Activated CD8-positive, alpha-beta memory T cell treated with anti-CD3 and anti-CD28 coated beads, Interleukin-2, amount 50 U/mL, for 24 hours (primary cell): ENCODE data around the gene BHLHE41.

Experiments
- DNase-seq: peaks from one replicate; pipeline ENCODE4 v3.0.0-alpha.2; 2020; ENCODE audit errors: extremely low read depth

The BHLHE41 gene

DNA sequence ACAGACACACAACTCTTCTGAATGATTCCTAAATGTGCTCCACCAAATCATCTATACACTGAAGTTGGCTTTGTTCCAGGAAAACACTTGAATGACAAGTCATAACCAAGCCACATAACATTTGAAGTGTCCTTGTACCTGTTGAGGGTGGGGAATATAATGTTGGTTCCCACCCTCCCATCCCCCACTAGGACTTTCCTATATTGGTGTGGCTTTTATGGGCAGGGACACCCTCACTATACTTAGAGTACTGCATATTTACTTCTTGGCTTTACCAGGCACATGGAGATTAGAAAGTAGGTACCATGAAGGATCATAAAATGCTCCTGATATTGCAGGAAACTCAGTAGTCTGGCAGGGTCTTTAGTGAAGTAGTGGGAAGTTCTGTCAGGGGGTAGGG lies 9.7 kb upstream of the BHLHE41 start:
- no peak for DNase-seq

DNA sequence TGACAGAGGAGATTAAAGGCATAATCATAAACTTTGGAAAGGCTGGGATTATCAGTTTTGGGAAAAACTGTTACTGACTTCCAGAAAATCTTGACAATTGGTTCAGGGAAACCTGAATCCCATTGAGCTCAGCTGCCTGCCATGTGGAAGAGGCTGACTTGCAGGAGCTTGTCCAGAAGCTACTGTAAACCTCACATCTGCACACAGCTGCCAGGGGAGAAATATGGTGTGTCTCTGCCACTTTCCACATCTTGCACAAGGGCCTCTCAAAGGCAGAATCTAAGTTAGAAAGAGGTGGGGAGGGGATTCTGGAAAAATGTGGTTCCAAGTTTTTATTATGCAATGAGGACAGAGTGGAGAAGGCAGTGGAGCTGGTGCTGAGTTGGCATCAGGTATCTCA lies 8.7 kb upstream of the BHLHE41 start:
- no peak for DNase-seq

DNA sequence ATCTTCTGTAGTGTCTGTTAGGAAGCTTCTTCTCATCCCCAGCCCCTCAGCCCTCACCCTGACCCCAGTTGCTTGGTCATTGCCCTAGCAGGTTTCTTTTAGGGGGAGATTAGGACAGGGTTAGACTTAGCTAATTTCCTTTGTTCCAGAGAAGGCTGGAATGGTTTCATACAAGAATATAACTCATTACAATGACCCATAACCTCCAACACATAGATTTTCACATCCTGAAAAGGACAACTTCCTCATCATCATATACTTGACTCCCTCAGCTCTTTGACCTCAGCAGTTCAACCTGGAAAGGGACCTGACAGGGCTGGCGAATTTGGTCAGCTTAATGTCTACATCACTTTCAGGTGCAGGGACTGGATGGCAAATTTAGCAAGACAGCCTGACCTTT lies 8.0 kb upstream of the BHLHE41 start:
- no peak for DNase-seq

DNA sequence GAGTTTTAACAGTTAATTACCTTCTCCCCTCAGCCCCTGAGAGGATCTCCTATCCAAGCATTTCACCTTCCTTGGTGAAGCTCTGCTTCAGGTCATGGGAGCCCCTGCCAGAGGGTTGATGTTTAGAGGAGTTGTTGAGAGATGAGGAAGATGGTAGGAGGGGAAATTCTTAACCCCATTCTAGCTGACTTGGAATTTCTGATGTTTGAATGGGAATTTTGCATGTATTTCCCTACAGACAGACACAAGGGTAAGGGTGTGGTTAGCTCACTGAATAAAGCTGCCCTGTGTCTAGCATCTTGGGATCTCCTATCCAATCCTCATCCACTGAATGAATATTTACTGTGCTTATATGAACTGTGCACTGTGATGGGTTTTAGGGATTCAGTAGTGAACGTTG lies 7.1 kb upstream of the BHLHE41 start:
- DNase-seq = no peak

DNA sequence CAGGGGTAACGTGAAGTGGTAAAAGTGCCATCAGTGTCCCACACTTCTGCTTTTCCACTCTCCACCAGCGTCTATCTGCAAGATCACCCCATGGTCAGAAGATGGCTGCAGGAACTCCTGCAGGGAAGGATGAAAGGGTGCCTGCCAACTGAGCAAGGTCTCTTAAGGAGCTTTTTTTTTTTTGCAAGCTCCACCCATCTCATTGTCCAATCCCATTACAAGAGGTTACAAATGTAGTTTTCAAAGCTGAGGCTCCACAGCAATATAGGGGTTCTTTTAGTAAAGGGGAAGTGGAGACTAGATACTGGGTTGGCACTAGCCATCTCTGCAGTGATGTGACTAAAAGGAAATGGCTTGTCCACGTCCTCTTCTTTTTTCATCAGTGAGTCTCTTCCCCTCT lies 5.9 kb upstream of the BHLHE41 start:
- no peak for DNase-seq

DNA sequence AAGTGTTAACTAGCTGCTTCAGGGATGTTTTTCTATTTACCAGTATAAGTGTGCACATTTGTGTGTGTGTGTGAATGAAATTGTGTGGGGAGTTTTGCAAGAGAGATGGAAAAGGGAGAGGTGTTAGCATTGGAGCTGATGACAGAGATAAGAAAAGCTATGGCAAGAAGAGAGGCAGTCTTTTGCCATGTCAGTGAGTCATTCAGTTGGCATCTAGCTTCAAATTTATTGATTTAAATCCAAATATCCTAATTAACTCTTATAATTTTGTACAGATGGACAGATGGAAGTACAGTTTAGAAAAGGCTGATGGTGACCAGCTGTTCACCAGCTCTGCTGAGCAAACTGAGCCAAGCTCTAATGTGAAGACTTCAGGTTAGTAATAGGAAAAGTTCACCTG lies 3.3 kb upstream of the BHLHE41 start:
- no peak for DNase-seq

DNA sequence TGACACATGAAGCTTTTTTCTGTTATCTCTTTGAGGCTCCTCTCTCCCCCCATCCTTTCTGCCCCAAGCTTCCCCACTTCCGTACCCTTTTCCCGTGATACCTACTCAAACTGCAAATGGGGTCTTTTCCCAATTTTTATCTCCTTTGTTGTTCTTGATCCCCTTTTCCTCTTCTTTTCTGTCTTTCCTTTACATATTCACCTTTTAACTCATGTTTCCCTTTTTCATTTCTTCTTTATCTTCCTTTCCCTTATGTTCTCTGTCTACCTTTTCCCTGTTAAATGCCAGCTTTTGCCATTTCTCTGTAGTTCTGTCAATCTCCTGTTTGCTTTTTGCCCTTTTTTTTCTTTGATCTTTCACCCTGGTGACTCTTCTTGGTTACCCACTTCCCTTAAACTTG lies 2.6 kb upstream of the BHLHE41 start:
- DNase-seq = no peak

DNA sequence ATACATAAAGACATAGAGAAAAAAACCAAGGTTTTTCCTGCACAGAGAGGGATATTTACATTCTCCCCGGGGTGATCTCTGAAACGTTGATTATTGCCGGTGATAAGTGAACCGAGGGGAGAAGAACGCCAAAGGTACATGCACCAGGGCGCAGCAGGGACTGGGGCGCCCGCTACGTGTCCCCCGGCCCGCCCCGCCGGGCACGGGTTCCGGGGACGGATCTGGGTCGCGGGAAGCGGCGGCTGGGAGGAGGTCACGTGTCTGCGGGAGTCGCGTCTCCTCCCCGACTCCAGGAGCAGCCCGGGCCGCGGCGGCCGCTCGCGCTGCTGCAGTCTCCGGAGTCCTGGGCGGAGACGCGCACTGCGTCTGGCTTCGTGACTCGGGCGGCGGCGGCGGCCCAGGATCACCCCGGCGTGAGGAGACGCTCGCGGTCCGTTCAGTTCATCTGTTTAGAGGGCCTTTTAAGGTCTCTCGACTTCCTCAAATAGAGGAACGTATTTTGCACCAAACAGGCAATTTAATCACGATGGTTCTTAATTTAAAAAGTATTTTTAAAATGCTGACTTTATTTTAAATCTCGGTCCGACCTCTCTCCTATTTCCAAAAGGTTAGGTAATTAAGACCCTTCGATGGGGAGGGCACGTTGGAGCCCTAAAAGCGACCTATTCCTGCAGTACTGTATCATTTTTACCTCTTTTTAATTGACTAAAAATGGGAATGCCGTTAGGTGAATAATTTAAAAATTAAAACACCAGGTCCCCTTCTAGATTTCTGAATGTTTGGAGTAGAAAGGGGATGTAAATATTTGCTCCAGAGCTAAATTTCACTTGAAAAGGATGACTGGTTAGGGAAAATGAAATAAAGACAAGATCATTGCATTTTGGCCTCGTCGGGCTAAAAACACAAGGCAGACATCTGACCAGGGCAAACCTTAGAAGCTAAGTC lies 1.8 kb upstream of the BHLHE41 start:
- no peak for DNase-seq

DNA sequence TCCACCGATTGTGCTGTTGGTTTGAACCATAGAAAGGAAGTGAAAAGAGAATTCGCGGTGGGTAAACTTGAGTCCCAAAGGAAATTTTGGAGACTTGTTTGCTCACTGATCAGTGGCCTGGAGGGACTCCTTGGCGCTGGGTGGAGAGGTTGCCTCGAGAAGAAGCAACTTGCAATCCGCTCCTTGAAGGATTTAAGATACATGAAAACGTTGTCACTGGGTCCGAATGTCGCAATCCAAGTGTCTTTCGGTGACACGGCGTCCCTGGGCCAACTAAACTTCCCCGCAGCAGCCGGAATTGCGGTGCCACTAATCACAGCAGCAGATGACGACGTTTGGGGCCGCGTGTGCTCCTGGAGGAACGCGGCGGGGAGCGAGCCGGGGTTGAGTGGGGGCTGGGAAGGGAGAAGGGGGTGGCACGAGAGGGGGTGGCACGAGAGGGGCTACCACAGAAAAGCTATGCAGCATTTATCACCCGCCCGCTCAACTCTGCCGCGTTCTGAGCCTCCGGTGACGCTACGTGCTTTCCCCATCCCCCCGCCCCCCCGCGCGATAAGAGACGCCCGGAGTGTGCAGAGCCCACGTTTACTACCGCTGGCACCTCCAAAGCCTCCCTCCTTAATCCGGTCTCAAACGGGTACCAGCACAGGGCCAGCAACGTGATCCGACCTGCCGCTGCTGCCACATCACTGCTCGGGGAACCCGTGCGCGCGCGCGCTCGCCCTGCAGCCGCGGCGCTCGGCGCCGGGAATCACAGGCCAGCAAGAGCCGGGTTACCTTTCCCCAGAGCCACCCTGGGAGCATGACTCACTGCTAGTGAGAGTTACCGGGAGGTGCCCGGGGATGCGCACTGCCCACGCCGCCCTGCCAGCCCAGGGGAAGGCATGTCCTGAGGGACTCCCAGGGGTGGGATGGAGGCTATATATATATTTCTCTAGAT lies 833 bp upstream of the BHLHE41 start:
- DNase-seq = no peak

DNA sequence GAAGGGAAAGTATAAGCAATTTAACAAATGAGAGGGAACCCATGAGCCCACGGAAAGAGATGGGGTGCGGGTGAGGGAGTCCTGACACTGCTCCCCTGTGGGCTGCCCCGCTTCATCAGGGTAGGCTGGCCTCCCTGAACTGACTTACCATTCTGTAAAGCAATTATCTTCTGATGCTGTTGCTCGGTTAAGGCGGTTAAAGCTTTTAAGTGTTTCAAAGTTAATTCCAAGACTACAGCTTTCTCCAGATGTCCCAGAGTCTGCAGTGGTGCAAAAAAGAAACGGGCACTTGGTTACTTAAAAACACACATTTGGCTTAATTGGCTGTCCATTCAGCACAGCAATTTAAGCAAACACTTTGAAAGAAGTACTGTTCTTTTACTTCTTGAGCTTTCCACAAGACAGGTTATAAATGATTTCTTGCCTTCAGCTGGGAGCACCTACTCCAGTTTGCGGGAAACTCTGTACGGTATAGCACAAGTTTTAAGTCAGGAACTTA lies 1.3 kb downstream of the BHLHE41 start:
- no peak for DNase-seq

DNA sequence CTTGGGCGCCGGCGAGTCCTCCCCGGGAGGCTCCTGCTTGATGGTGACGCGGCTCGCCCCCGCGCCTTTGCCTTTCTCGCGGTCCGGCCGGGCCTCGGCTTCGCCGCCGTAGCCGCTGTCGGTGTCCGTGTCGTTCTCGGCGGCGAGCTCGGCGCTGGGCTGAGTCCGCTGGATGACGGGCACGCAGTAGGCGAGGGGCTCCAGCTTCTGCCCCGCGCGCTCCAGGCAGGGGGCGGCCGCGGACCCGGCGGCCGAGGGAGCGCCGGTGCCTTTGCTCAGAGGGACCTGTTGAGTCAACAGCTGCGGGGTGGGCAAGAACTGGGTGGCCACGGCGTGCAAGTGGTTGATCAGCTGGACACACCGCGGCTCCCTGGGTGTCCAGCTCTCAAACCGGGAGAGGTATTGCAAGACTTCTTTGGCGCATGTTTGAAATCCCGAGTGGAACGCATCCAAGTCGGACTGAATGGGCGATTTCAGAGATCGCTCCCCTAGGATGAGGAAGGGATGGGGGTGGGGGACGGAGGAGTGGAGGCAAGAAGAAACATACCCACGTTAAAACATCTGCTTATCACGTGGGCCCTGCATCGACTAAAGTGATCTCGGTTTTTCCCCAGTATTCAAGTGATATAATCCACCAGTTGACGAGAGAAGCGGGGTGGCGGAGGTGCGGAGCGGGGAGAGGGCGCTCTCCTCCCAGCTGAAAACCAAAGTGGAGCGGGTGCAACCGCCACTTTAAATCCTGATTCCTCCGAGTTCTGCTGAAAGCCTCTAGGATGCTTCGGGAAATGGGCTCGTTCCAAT lies 2.0 kb downstream of the BHLHE41 start:
- no peak for DNase-seq

DNA sequence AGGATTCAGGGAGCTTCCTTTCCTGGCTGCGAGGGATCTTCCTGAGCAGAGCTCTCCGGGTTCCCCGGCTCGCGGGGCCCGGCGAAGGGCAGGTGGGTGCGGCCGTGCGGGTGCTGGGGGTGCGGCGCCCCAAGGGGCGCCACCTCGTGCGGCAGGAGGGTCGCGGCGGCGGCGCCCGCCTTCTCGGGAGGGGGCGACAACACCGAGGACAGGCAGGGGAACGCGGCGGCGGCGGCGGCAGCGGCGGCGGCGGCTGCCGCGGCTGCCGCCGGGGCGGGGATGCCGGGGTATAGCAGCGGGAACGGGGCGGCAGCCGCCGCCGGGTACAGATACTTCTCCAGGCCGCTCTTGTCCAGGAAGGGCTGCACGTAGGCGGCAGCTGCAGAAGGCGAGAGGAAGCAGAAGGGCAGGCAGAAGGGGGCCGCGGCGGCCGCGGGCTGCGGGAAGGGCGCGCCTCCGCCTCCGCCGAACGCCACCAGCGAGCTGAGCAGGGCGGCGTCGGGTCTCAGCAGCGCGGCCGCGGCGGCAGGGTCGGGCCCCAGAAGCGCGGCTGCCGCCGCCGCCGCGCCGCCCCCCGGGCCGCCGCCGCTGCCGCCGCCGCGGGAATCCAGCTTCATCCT lies 2.7 kb downstream of the BHLHE41 start:
- no peak for DNase-seq

DNA sequence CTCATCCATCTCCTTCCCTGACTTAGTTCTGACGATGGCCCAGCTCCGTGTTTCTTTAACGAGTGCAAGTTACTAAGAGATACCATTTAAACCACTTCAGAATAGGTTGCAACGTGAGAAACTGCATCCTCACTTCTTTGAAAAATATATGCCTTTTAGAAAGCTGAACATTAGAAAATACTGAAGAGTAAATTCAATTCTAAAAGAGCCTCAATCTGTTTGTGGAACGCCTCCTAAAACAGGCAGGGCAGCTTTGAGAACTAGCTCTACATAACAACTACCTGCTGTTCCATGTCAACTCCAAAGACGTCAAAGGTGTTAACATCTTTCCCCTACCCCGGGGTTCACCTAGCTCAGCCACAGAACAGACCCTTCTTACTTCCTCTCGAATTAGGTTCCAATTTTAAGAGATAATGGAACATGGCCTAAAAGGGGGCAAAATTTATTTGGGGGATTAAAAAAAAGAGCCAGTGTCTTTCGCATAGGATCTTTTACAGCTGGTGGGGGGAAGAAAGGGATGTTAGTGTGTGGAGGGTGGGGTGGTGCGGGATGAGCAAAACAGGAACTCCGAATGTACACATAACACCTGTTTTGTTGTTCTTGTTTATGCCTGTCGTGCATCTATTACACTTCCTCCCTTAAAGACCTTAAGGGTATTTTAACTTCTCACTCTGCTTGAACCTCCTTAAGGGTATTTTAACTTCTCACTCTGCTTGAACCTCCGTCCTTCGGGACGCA lies 3.3 kb downstream of the BHLHE41 start:
- DNase-seq = no peak

DNA sequence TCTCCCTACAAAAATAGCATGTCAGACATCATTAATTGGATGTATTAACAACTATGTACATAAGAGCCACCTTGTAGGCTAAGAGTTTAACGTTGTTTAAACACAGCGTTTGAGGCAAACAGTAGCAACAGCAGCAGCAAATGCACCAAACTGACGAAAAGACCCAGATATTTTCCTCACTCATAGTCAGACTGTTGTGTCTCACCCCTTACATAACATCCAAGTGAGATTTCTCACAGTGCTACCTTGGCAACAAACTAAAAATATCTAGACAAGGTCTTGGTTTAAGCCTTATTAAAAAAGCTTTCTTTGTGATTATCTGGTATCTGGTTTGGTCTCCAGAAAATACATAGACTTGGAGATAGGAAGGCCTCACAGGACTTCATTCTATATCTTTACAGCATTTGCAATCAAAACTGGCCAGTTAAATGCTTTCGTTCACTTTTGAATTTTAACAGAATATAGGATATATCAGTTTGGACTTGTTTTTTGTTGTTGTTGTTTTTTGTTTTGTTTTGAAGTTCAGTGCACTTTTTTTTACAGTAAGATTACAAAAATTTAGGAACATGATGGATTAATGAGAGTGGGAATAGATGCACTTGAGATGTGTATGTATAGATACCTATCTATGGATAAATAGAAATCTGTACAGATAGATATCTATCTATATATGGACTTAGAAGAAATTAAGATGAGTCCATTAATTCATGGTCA lies 4.1 kb downstream of the BHLHE41 start:
- no peak for DNase-seq

DNA sequence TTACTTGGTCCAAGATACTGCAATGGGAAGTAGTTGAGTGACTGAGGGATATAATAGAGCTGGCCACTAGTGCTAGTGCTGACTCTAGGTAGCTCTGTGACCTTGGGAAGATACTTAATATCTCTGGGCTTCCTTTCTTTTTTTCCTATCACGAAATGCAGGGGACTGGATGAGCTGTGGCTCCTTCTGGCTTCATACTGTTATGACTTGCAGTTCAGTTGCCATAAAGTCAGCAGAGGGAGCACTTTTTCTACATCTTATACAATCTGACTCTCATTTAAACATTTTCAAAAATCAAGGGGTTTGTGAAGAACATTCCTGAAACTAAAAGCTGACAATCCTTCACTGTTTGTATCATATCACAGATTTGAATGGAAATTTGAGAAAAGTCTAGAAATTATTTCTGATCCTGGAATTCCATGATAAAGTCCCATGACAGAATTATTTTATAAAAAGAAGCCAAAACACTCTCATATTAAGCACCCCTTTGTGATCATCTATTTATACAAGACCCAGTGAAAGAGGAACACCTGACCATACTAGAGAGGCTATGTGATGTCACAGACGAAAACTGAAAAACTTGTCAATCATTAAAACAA lies 5.3 kb downstream of the BHLHE41 start:
- DNase-seq = no peak

DNA sequence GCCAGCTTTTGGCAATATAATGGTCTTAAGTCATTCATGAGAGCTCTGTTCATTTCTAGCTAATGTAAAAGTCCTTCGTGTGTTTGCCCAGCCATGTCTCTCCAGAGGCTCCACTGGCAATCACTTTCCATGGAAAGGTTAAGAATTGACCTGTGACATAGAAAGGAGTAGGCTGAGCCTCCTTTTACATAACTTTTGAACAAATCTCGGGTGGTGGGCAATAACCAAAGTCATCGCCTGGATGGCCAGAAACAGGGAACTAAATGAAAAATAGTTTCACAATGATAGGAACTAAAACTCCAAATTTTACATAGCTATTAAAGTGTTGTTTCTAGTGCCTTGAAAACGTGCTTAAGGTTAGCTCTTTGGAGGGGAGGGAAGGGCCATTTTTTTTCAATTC lies 6.5 kb downstream of the BHLHE41 start:
- DNase-seq = no peak

DNA sequence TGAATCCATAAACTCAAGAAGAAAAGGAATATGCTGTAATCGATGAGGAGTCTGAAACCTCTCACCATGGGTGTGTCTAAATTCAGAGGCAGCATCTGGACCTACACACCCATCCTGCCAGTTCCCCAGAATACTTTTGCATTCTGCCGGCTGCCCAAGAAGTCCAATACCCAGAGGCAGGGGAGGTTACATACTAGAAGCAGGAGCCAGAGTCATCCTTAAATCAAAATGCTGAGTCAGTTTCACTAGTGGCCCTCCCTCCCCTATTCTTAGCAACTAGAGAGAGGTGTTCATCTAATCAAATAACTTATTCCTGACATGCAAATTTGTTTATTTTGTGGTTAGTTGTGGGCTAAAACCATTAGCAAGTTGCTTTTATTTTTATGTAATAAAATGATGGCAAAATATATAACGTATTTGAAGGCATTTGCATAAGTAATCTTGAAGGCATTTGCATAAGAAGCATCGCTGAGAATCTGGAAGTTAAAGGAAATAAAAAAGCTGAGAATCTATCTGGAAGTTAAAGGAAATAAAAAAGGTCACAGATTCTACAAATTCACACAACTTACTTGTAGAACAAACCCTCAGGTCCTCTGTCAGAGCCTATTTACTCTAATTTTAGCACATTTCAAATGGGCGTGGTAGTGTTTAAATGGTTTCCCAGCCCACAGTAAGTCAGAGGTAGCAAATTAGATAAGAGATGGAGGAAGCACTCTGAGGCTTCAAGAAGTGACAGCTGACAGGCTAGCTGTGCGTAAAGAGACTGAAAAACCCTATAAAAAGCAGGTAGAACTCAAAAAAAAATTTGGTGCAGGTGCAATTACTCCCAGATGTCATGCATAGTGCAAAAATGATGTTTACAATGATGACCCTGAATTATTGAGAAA lies 7.8 kb downstream of the BHLHE41 start:
- DNase-seq = no peak

DNA sequence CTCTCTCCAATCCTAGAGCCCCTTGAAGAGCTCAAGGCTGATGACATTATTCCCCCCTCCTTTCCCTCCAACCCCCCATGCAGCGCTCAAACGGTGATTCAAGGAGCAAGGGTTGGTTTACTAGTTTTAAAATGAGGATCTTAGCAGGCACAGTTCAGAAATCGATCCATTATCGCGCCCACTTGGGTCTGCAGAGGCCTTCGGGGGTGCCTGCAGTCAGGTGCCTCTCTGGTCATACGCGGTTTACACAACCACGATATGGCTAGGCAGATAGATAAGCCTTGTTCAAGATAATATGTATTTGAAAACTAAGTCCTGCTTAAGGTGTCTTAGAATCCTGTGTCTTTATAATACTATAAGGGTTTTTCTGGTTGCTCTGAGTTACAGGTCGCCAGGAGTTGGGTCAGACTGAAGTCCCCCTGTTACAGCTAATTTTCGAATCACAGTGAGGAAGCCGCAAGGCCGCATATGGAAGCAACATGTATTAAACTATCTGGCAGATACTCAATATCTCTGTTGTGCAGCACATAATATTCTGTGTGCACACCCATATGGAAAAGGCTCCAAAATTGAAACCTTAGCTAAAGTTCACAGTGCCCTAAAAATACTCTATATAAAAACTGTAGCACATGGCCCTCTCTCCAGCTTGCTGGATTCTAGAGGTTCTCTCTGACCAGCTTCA lies 10.0 kb downstream of the BHLHE41 start:
- DNase-seq = no peak
